ENCODE results near the gene SLCO4C1.

SLCO4C1 gene

DNA sequence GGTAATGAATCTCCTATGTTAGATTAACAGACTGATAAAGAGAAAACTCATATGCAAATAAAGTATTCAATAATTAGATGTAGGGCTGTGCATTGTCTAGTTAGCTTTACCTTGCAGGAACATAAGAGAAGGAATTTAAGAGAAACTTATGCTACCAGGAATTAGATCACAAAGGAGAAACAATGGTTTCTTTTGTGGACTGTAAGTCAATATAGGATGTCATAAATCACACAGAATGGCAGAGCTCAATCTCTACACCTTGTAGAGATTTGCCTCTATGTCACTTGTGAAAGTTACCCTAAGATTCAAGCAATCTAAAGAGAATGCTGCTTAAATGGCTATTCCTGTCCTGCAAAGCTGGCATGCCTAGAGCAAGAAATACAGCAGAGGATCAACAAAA is 26.0 kb downstream of the SLCO4C1 start:
- no peak for DNase-seq (ENCODE audit: low read depth)

DNA sequence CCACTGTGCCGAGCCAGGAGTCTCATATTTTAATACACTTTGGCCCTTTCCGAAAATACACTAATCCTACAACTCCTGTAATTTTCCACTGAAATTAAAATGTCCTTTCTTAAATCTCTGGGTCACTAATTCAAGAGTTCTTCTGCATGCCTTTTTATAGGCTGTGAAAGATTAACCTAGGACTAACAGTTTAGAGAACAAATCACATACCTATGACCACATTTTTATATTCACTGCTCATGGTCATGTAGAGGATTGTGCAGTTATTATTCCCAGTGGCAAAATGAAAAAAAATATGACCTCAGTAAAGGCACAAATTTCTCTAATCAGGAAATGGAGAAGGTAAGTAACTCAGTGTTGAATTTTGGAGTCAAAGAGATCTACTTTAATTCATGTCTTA is 33.4 kb downstream of the SLCO4C1 start:
- DNase-seq (ENCODE audit: low read depth) = no peak

DNA sequence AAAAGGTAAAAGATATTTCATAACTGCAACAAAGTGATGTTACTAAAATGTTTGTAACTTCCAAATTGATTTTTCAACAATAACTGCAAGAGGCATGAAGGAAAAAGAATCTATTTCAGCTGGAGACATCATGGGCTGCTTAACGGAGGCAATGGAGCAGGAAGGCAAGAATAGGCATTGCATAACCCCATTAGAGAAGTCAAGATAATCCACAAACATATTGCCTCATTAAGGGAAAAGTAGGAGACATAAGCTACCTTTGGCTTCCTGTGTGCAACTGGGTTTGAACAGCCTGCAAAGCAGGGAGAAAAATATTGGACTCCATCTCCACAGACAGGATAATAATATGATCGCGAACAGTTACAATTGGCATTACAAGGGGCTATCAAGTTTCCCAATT is 46.7 kb downstream of the SLCO4C1 start:
- no peak for DNase-seq (ENCODE audit: low read depth)

DNA sequence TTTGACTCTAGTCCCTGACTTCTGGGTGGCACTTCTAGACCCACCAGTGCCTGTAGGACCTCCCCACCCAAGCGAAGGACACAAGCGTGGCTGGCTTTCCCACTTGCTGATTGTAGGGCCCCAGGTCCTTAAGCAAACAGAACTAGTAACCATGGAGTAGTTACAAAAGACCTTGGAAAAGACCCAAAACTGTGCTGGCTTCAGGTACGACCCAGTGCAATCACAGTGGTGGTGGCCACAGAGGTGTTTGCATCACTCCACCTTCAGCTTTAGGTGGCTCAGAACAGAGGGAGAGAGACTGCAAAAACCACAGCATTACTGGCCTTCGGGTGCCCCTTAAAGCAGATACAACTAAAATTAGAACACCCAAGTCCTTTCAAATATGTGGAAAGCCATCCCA is 52.9 kb downstream of the SLCO4C1 start:
- no peak for DNase-seq (ENCODE audit: low read depth)

DNA sequence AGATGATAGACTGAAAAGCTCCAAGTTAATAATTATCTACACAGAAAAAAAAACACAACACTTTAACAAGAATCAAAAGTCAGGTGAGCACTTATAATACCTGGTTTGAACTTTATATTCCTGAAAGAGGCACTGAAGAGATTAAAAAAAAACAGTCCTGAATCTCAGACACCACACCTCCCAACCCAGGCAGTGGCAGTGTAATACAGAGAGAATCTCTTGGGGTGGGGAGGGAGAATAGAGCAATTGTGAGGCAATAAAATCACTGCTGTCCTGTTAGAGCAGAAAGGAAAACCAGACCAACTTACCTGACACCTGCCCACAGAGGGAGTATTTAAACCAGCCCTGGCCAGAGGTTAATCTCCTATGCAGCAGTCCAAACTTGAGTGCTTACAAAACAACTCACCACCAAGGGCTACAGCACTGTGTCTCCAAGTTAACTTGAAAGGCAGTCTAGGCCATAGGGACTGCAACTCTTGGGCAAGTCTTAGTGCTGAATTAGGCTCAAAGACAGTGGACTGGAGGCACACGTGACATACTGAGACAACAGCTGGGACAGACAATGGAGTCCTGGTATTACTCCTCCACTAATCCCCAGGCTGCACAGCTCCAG is 54.2 kb downstream of the SLCO4C1 start:
- no peak for DNase-seq (ENCODE audit: low read depth)

DNA sequence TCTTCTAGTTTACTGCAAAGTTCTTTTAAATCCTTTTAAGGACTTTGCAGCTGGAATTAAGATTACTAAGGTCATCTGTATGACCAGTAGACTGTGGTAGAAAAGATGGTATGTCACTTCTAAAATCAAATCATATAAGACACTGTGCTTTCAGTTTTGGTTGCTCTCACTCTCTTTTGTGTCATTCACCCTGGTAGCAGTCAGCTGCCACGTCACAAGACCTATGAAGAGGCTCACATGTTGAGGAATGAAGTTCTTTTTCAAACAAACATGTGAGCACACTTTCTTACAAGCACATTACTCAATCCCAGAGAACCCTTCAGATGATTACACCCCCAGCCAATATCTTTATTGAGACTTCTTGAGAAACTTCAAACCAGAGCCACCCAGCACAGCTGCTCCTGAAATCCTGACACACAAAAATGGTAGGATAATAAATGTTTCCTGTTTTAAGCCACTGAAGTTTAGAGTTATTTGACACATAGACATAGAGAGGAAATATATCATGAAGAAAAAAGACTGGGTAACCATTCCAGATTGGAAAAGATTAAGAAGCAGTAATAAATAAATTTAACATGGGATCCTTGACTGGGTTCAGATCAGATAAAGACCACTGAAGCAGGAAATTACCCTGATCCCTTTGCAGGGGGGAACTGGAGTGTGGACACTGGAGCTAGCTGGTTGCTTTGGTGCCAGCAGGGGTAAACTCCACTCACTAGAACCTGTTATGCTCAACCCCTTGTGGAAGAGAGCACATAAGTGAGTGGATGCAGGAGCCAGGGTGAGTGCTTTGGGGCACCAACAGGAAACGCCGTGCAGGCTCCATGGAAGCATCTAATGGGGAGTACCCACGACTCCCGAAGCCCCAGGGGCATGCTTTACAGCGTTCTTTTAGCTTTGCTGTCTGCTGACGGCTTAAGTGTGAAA is 64.1 kb downstream of the SLCO4C1 start:
- DNase-seq (ENCODE audit: low read depth) = no peak

DNA sequence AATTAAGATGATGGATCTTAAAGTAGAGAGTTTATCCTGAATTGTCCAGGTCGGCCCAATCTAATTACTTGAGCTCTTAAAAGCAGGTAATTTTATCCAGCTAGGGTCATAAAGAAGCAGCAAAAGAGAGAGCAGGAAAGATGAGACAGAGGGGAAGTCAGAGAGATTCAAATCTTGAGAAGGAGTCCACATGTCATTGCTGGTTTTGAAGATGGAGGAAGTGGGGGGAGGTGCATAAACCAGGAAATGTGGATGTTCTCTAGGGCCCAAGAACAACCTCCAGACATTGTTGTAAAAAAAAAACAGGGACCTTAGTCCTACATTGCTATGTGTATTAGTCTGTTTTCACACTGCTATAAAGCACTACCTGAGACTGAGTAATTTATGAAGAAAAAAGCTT is 66.4 kb downstream of the SLCO4C1 start:
- DNase-seq (ENCODE audit: low read depth) = no peak

DNA sequence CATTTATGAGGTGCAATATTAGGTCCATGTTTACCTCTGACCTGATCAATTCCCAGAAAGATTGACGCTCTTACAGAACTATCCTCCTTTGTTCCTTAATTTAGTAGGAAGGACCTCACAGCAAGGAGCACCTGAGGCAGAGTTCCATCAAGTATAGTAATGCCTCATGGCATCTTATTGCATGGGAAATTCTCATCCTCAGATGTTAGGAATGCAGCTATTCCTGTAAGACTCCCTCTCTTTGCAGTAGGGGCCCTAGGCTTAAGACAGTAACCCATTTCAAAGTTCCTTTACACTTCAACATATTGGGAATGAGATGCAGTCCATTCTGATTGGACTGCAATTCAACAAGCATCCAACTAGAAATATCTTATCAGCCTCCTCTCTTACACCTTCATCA is 69.8 kb downstream of the SLCO4C1 start:
- DNase-seq (ENCODE audit: low read depth) = no peak

DNA sequence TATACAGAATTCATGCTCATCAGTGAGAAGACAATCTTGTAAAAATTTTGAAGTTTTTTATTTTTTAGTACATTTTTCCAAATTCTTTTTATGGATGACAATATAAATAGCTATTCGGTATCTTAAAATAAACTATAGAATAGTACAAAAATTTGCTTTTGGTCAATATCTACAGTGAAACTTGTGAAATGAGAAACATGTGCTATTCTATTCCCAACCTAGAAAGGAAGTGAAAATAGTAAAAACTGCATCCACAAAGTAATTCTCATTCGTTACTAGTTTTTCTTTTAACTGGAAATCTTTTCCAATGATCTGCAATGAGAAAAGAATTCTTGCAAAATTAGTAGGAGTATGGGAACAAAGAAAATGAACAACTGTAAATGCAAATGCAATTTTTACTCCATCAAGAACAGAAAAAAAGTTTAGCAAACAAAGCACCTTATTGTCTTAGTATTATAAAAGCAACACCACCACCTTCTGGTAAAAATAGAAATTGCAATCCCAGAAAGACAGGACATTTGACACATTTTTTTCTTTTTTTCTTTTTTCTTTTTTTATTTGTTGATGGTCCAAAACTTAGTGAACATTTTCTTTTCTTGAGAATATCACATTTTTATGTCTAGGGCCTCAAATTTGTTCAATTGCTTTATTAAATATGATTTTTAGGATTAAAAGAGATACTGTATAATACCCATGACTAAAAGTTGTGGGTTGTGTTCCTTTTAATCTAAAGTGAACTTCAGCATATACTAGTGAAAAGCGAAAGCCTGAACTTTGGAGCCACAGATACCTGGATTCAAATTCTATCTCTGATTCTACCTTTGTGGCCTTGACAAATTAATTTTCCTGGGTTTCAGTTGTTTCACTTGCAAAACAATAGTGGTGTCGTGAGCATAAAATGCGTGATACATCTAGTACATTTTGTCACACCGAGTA is 72.3 kb downstream of the SLCO4C1 start:
- peak; percentile 34 for DNase-seq (ENCODE audit: low read depth)

DNA sequence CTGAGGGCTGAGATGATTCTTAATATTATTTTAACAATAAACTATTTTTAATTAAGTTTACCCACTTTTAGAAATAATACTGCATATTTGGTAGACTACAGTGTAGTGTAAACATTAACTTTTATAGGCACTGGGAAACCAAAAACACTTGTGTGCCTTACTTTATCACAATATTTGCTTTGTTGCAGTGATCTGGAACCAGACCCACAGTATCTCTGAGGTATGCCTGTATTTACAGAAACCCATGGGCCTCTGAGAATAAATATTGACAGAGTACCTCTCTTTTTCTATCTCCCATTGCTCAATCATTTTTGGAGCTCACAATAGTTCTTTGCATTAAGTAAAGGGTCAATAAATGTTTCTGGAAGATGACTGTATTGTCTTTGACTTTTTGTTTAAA is 73.3 kb downstream of the SLCO4C1 start:
- DNase-seq (ENCODE audit: low read depth) = no peak

DNA sequence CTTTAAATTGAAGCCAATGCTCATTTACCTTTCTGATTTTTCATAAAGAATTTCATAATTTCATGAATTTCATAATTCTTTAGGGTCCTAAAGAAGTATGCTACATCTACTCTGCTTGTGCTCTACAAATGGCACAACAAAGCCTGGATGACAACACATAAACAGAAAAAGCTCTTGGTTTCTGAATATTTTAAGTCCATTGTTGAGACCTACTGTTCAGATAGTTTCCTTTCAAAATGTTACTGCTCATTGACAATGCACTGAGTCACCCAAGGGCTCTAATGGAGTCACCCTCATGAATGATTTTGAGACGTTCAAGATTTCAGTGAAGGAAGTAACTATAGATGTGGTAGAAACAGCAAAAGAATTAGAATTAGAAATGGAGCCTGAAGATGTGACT is 74.1 kb downstream of the SLCO4C1 start:
- no peak for DNase-seq (ENCODE audit: low read depth)

DNA sequence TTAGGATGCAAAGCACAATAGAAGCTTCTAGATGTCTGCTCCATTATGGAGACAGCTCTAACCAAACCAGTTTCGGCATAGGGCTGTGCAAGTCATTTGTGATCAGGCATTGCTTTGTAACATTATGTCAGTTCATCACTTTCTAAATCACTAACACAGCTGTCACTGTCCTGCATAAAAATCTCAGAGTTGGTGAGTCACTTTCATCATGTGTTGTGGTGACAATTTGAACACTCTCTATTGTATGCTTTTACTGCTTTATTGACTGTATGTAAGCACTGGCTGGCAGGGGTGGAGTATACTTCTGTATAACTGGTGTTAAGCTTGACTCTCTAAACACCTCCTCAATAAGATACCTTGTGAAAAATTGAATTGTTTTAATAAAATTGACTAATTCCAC is 77.9 kb downstream of the SLCO4C1 start:
- no peak for DNase-seq (ENCODE audit: low read depth)

DNA sequence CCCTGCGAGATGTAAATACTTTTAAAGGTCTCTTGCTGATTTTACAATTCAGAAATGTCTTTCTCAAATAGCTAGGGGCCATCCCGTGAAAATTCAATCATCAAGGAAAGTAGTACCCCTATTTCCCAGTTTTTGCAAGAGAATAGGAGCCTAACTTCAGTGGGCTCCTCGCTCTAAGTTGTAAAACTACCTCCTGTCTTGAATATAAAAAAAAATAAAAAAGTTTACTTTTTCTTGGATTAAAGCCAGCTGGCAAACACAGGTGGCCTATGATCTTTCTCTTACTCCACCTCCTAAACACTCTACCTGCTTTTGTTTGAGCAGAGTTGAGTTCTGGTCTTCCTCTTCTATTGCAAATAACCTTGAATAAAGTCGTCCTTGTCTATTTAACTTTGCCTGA is 79.4 kb downstream of the SLCO4C1 start:
- DNase-seq (ENCODE audit: low read depth) = no peak

DNA sequence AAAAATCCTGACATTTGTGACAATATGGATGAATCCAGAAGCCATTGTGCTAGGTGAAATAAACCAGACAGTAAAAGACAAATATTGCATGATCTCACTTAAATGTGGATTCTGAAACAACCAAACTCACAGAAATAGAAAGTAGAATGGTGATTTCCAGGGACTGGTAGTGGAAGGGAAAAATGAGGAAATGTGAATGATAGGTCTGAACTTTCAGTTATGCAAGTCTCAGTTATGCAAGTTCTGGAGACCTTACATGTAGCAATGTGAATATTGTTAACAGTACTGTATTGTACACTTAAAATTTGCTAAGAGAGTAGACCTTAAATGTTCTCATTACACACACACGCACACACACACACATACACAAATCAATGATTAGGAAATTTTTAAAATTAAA is 84.9 kb downstream of the SLCO4C1 start:
- DNase-seq (ENCODE audit: low read depth) = no peak

DNA sequence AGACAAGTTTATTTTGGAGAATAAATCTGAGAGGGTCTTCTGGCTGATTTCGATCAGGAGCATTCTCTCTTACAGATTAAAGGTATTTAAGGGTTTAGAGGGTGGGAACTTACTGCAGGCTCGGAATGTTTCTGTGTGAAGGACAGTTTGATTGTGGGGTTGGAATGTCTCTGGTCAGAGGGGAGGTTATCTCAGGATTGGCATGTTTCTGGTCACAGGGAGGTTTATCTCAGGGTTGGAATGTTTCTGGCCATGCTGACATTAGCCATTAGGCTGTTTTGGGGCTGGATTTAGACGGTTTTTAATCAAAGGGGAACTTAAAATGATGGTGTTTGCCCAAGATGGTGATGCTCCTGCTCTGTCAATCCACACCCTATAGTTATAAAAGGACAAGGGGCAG is 95.2 kb downstream of the SLCO4C1 start:
- no peak for DNase-seq (ENCODE audit: low read depth)

DNA sequence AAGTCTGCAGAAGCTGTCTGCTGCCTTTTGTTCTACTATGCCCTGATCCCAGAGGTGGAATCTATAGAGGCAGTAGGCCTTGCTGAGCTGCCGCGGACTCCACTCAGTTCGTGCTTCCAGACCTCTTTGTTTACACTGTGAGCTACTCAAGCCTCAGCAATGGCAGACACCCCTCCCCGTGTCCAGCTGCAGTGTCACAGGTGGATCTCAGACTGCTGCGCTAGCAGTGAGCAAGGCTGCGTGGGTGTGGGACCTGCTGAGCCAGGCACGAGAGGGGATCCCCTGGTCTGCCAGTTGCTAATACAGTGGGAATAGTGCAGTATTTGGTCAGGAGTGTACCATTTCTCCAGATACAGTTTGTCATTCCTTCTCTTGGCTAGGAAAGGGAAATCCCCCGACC is 99.6 kb downstream of the SLCO4C1 start:
- no peak for DNase-seq (ENCODE audit: low read depth)

All from HS-5 (cell line).